ENCODE results near the gene TNFAIP8.

The TNFAIP8 gene

GRCh38 chr5:119355685-119356611 lies at the start of gene TNFAIP8:
Gene TNFAIP8, plus strand, starts transcription at chr5:119356019. Its CDS starts 72 bp downstream, at chr5:119356091.
- H3K9ac ChIP-seq (ENCODE audit: low read length), result peak within 1 kb of the TSS; percentile 77
- no peaks in the 10 kb centered on the region for H3K27me3 ChIP-seq (ENCODE audit: control insufficient read depth, insufficient read depth, low read length)
- peaks cover 46% of the 10 kb centered on the region for H3K4me1 ChIP-seq (ENCODE audit: control insufficient read depth, insufficient read depth, low read length)

GRCh38 chr5:119307170-119307569 lies 48.6 kb upstream of the TNFAIP8 start:
- H3K4me1 ChIP-seq (ENCODE audit: control insufficient read depth, insufficient read depth, low read length), result peaks cover 28% of the 10 kb centered on the region
- no peaks in the 10 kb centered on the region for H3K9me3 ChIP-seq (ENCODE audit: control insufficient read depth, low read length)
- H3K36me3 ChIP-seq (ENCODE audit: control insufficient read depth, insufficient read depth, low read length), result no peaks in the 10 kb centered on the region
- H3K9ac ChIP-seq (ENCODE audit: low read length), result no peak overlapping the region
- no peaks in the 10 kb centered on the region for H3K27me3 ChIP-seq (ENCODE audit: control insufficient read depth, insufficient read depth, low read length)
- H3K4me3 ChIP-seq (ENCODE audit: low read length), result no peak overlapping the region

More at GRCh38 chr5:119355685-119356611, at the start of gene TNFAIP8:
- peak within 1 kb of the TSS; percentile 48 for H3K4me3 ChIP-seq (ENCODE audit: low read length)
- H3K9me3 ChIP-seq (ENCODE audit: control insufficient read depth, low read length), result no peaks in the 10 kb centered on the region
- H3K36me3 ChIP-seq (ENCODE audit: control insufficient read depth, insufficient read depth, low read length), result no peaks in the 10 kb centered on the region

GRCh38 chr5:119309326-119309725 lies 46.5 kb upstream of the TNFAIP8 start:
- Histone ChIP-seq H3K9me3 (ENCODE audit: control insufficient read depth, low read length) (no peaks in the 10 kb centered on the region), H3K9ac (ENCODE audit: low read length) (no peak overlapping the region), H3K36me3 (ENCODE audit: control insufficient read depth, insufficient read depth, low read length) (no peaks in the 10 kb centered on the region), H3K4me1 (ENCODE audit: control insufficient read depth, insufficient read depth, low read length) (peaks cover 7% of the 10 kb centered on the region), H3K27me3 (ENCODE audit: control insufficient read depth, insufficient read depth, low read length) (no peaks in the 10 kb centered on the region), H3K4me3 (ENCODE audit: low read length) (no peak overlapping the region)

GRCh38 chr5:119311688-119312087 lies 44.1 kb upstream of the TNFAIP8 start:
- Histone ChIP-seq H3K9ac (ENCODE audit: low read length) (no peak overlapping the region), H3K36me3 (ENCODE audit: control insufficient read depth, insufficient read depth, low read length) (no peaks in the 10 kb centered on the region), H3K9me3 (ENCODE audit: control insufficient read depth, low read length) (no peaks in the 10 kb centered on the region), H3K4me3 (ENCODE audit: low read length) (no peak overlapping the region), H3K4me1 (ENCODE audit: control insufficient read depth, insufficient read depth, low read length) (peaks cover 6% of the 10 kb centered on the region), H3K27me3 (ENCODE audit: control insufficient read depth, insufficient read depth, low read length) (no peaks in the 10 kb centered on the region)

- no peaks in the 10 kb centered on the region for H3K36me3 ChIP-seq (ENCODE audit: control insufficient read depth, insufficient read depth, low read length)
- peaks cover 6% of the 10 kb centered on the region for H3K4me1 ChIP-seq (ENCODE audit: control insufficient read depth, insufficient read depth, low read length)
- no peaks in the 10 kb centered on the region for H3K9me3 ChIP-seq (ENCODE audit: control insufficient read depth, low read length)
- H3K4me3 ChIP-seq (ENCODE audit: low read length), result no peak overlapping the region
- H3K27me3 ChIP-seq (ENCODE audit: control insufficient read depth, insufficient read depth, low read length), result no peaks in the 10 kb centered on the region
- no peak overlapping the region for H3K9ac ChIP-seq (ENCODE audit: low read length)
These were observed 43.4 kb upstream of the TNFAIP8 start for GRCh38 chr5:119312403-119312802.

GRCh38 chr5:119313197-119313596 lies 42.6 kb upstream of the TNFAIP8 start:
- no peaks in the 10 kb centered on the region for H3K9me3 ChIP-seq (ENCODE audit: control insufficient read depth, low read length)
- H3K9ac ChIP-seq (ENCODE audit: low read length), result no peak overlapping the region
- H3K27me3 ChIP-seq (ENCODE audit: control insufficient read depth, insufficient read depth, low read length), result no peaks in the 10 kb centered on the region
- no peaks in the 10 kb centered on the region for H3K36me3 ChIP-seq (ENCODE audit: control insufficient read depth, insufficient read depth, low read length)
- H3K4me3 ChIP-seq (ENCODE audit: low read length), result no peak overlapping the region
- peaks cover 6% of the 10 kb centered on the region for H3K4me1 ChIP-seq (ENCODE audit: control insufficient read depth, insufficient read depth, low read length)

- Histone ChIP-seq H3K4me1 (ENCODE audit: control insufficient read depth, insufficient read depth, low read length) (peaks cover 6% of the 10 kb centered on the region), H3K9ac (ENCODE audit: low read length) (no peak overlapping the region), H3K9me3 (ENCODE audit: control insufficient read depth, low read length) (no peaks in the 10 kb centered on the region), H3K36me3 (ENCODE audit: control insufficient read depth, insufficient read depth, low read length) (no peaks in the 10 kb centered on the region), H3K27me3 (ENCODE audit: control insufficient read depth, insufficient read depth, low read length) (no peaks in the 10 kb centered on the region), H3K4me3 (ENCODE audit: low read length) (no peak overlapping the region)
These were observed 41.9 kb upstream of the TNFAIP8 start for GRCh38 chr5:119313658-119314605.

GRCh38 chr5:119315516-119315949 lies 40.3 kb upstream of the TNFAIP8 start:
- H3K4me1 ChIP-seq (ENCODE audit: control insufficient read depth, insufficient read depth, low read length), result peaks cover 6% of the 10 kb centered on the region
- no peak overlapping the region for H3K9ac ChIP-seq (ENCODE audit: low read length)
- H3K4me3 ChIP-seq (ENCODE audit: low read length), result no peak overlapping the region
- no peaks in the 10 kb centered on the region for H3K27me3 ChIP-seq (ENCODE audit: control insufficient read depth, insufficient read depth, low read length)
- no peaks in the 10 kb centered on the region for H3K9me3 ChIP-seq (ENCODE audit: control insufficient read depth, low read length)
- H3K36me3 ChIP-seq (ENCODE audit: control insufficient read depth, insufficient read depth, low read length), result no peaks in the 10 kb centered on the region

- peaks cover 6% of the 10 kb centered on the region for H3K4me1 ChIP-seq (ENCODE audit: control insufficient read depth, insufficient read depth, low read length)
- no peaks in the 10 kb centered on the region for H3K36me3 ChIP-seq (ENCODE audit: control insufficient read depth, insufficient read depth, low read length)
- H3K4me3 ChIP-seq (ENCODE audit: low read length), result no peak overlapping the region
- no peaks in the 10 kb centered on the region for H3K9me3 ChIP-seq (ENCODE audit: control insufficient read depth, low read length)
- no peak overlapping the region for H3K9ac ChIP-seq (ENCODE audit: low read length)
- H3K27me3 ChIP-seq (ENCODE audit: control insufficient read depth, insufficient read depth, low read length), result no peaks in the 10 kb centered on the region
These were observed 39.7 kb upstream of the TNFAIP8 start for GRCh38 chr5:119316086-119316485.

- H3K4me1 ChIP-seq (ENCODE audit: control insufficient read depth, insufficient read depth, low read length), result peaks cover 6% of the 10 kb centered on the region
- no peaks in the 10 kb centered on the region for H3K27me3 ChIP-seq (ENCODE audit: control insufficient read depth, insufficient read depth, low read length)
- no peak overlapping the region for H3K4me3 ChIP-seq (ENCODE audit: low read length)
- no peaks in the 10 kb centered on the region for H3K36me3 ChIP-seq (ENCODE audit: control insufficient read depth, insufficient read depth, low read length)
- H3K9ac ChIP-seq (ENCODE audit: low read length), result no peak overlapping the region
- H3K9me3 ChIP-seq (ENCODE audit: control insufficient read depth, low read length), result no peaks in the 10 kb centered on the region
These were observed 38.9 kb upstream of the TNFAIP8 start for GRCh38 chr5:119316906-119317305.

- H3K9me3 ChIP-seq (ENCODE audit: control insufficient read depth, low read length), result no peaks in the 10 kb centered on the region
- peaks cover 13% of the 10 kb centered on the region for H3K4me1 ChIP-seq (ENCODE audit: control insufficient read depth, insufficient read depth, low read length)
These were observed 37.4 kb upstream of the TNFAIP8 start for GRCh38 chr5:119318256-119318894.

More at GRCh38 chr5:119318256-119318894, 37.4 kb upstream of the TNFAIP8 start:
- Histone ChIP-seq H3K27me3 (ENCODE audit: control insufficient read depth, insufficient read depth, low read length) (no peaks in the 10 kb centered on the region), H3K4me3 (ENCODE audit: low read length) (no peak overlapping the region), H3K36me3 (ENCODE audit: control insufficient read depth, insufficient read depth, low read length) (no peaks in the 10 kb centered on the region), H3K9ac (ENCODE audit: low read length) (no peak overlapping the region)

All from mucosa of stomach (tissue), 1 donor.